T-cell (primary cell): Measurements from ENCODE around the gene MCTP1. TPM values are rescaled to one million over a fixed set of nuclear protein-coding genes. Genes with fewer than 3 reads are reported as not detected.

ENCODE experiments used
- ATAC-seq, 4 experiments: fragments of 200-7000 bp in 3 of 4; fragments of 150-1000 bp in 1 of 4; cut with Tn5 transposase; replicated peaks in 1 of 4; 1 replicate in 3 of 4; 2 replicates in 1 of 4; pipeline ENCODE4 v1.10.0; 2021; ENCODE audit warnings: moderate library complexity in 3 of 4, mild to moderate bottlenecking in 2 of 4, moderate number of reproducible peaks in 1 of 4
- CTCF ChIA-PET, 2 donors: fragments of 300-600 bp; sonication (Branson Sonifier 250); formaldehyde crosslinking; loops; one replicate each; lab custom pipeline; 2022; ENCODE audit warnings: antibody characterized with exemption in 2 of 2; lab: Charles Lee
- POLR2A ChIA-PET, 2 donors: fragments of 300-600 bp; sonication (Branson Sonifier 250); formaldehyde crosslinking; loops; one replicate each; lab custom pipeline; 2022; ENCODE audit warnings: antibody characterized with exemption in 2 of 2; lab: Charles Lee
- DNase-seq, 35 experiments: peaks; one replicate each; pipeline versions ENCODE4 v3.0.0 to v3.0.0-alpha.2; 2013 to 2023
- H3K27ac ChIP-seq: one replicate; pipeline ENCODE4 v1.5.1; 2013; ENCODE audit warnings: low read length
- H3K27me3 ChIP-seq, 2 experiments: replicated peaks in 1 of 2; 1 replicate in 1 of 2; 2 replicates in 1 of 2; pipeline versions ENCODE4 v1.6.1 to v1.7.0; 2013; ENCODE audit warnings: low read length in 1 of 2, mixed read lengths in 1 of 2; ENCODE audit not compliant: control insufficient read depth in 2 of 2, insufficient read depth in 2 of 2; ENCODE audit errors: extremely low read depth in 1 of 2
- H3K36me3 ChIP-seq, 2 donors: 1 replicate in 1 of 2; 2 replicates in 1 of 2; pipeline versions ENCODE4 v1.6.1 to v1.7.0; 2013; ENCODE audit warnings: low read length in 1 of 2; ENCODE audit not compliant: control insufficient read depth in 2 of 2, insufficient read depth in 1 of 2; ENCODE audit errors: extremely low read depth in 1 of 2
- H3K4me1 ChIP-seq, 2 experiments: 1 replicate in 1 of 2; 2 replicates in 1 of 2; pipeline versions ENCODE4 v1.6.1 to v1.7.0; 2013; ENCODE audit warnings: low read length in 2 of 2, mixed read lengths in 1 of 2; ENCODE audit not compliant: insufficient read depth in 2 of 2, control insufficient read depth in 1 of 2; ENCODE audit errors: extremely low read depth in 1 of 2
- H3K4me3 ChIP-seq, 2 donors: 1 replicate in 1 of 2; 2 replicates in 1 of 2; pipeline versions ENCODE4 v1.5.1 to v1.7.0; 2013; ENCODE audit warnings: mild to moderate bottlenecking in 2 of 2, low read length in 1 of 2, moderate library complexity in 1 of 2; ENCODE audit not compliant: control insufficient read depth in 1 of 2; ENCODE audit errors: extremely low read depth in 1 of 2
- H3K9me3 ChIP-seq: 2 replicates; pipeline ENCODE4 v1.7.0; 2013
- H3K27ac Mint-ChIP-seq, 2 donors: one replicate each; pipeline ENCODE4 v1.8.0; 2020 to 2021; ENCODE audit warnings: mild to moderate bottlenecking in 2 of 2, mixed read lengths in 2 of 2
- H3K27me3 Mint-ChIP-seq, 2 donors: one replicate each; pipeline ENCODE4 v1.8.0; 2021 to 2022; ENCODE audit warnings: mixed read lengths in 2 of 2
- H3K36me3 Mint-ChIP-seq: one replicate; pipeline ENCODE4 v1.8.0; 2021; ENCODE audit warnings: mixed read lengths
- H3K4me1 Mint-ChIP-seq, 3 donors: one replicate each; pipeline ENCODE4 v1.8.0; 2020 to 2022; ENCODE audit warnings: mixed read lengths in 3 of 3, mild to moderate bottlenecking in 1 of 3
- H3K4me3 Mint-ChIP-seq, 3 donors: one replicate each; pipeline ENCODE4 v1.8.0; 2020 to 2022; ENCODE audit warnings: mild to moderate bottlenecking in 3 of 3, mixed read lengths in 3 of 3, moderate library complexity in 3 of 3
- H3K9me3 Mint-ChIP-seq, 3 donors: one replicate each; pipeline ENCODE4 v1.8.0; 2020 to 2022; ENCODE audit warnings: mixed read lengths in 3 of 3
- WGBS: methylation state at CpG from one replicate; pipeline ENCODE4 v1.1.5; 2013; ENCODE audit warnings: missing lambda C conversion rate; ENCODE audit not compliant: insufficient coverage; 5-methylcytosine and 5-hydroxymethylcytosine counted together
- total RNA-seq, 35 experiments: library from RNA in 6 of 35; stranded (reverse) in 6 of 35; fragments of 120-200 nt in 1 of 35; gene quantifications; one replicate each; pipeline versions ENCODE4 v1.2.1 to v1.2.4 and lab custom pipeline; 2013 to 2026

MCTP1 gene
- total RNA-seq, 5 donors from 2014 or later (not counting 1 experiment from before 2014, with no cell fraction given) = 0.21 to 2.9 (median 1.7) TPM; not detected in 1

DNA sequence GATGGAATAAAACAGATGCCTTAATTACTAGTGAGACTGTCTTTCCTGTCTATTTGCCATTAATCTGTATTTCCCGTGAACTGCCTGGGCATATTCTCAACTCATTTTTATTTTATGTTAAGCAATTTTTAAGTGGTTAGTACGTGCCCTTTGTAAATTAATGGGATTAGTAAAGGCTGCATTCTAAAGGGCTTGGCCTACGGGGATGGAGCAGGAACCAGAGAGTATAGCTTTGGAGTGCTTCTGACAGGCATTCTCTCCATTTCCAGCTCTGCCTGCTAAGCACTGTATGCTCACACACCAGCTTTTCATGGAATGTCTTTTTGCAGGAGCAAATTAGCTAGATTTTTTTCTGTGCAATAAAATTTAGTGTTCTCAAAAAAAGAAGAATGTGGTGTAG, 241.2 kb downstream of the MCTP1 start:
- DNase-seq (no peak), ATAC-seq (no peak)
- Mint-ChIP-seq H3K4me3 (no peak overlapping the region), H3K27ac (no peak overlapping the region), H3K4me1 (no peaks in the 10 kb centered on the region), H3K27me3 (no peaks in the 10 kb centered on the region), H3K9me3 (peaks cover 0 to 7% (median 0%) of the 10 kb centered on the region in 3 donors), H3K36me3 (no peaks in the 10 kb centered on the region)
- no peaks in the 10 kb centered on the region for H3K27me3 ChIP-seq
- no peaks in the 10 kb centered on the region for H3K9me3 ChIP-seq
- ChIA-PET POLR2A (no interaction called here), CTCF (no interaction called here)
- H3K4me1 ChIP-seq = no peaks in the 10 kb centered on the region
- no peaks in the 10 kb centered on the region for H3K36me3 ChIP-seq
- H3K27ac ChIP-seq = no peak overlapping the region
- no peak overlapping the region for H3K4me3 ChIP-seq
- no CpG with 5 or more reads among the region's 3 CpGs for WGBS

DNA sequence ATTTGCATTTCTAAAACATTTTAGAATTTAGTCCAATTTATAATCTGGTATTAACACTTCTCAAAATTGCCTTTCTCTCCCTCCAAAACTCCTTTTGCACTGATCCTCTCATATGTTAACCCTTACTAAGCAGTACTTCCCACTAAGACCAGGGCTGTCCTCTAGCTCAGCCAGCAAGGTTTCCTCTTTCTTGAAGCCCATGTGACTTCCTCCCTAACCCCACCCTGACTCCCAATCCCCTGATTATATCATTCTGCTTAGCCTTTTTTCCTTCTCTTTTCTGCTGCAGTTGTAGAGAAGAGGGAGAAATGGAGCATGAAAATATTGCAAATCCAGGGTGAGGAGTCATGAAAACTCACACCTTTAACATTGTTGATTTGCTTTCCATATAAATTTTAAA, 241.7 kb downstream of the MCTP1 start:
- no peaks in the 10 kb centered on the region for H3K9me3 ChIP-seq
- H3K36me3 ChIP-seq = no peaks in the 10 kb centered on the region
- Mint-ChIP-seq H3K27me3 (no peaks in the 10 kb centered on the region), H3K9me3 (peaks cover 0 to 7% (median 0%) of the 10 kb centered on the region in 3 donors), H3K27ac (no peak overlapping the region), H3K4me3 (no peak overlapping the region), H3K36me3 (no peaks in the 10 kb centered on the region), H3K4me1 (no peaks in the 10 kb centered on the region)
- ChIA-PET POLR2A (no interaction called here), CTCF (no interaction called here)
- ATAC-seq = no peak
- H3K27ac ChIP-seq = no peak overlapping the region
- DNase-seq = no peak
- H3K27me3 ChIP-seq = no peaks in the 10 kb centered on the region
- no peak overlapping the region for H3K4me3 ChIP-seq
- no peaks in the 10 kb centered on the region for H3K4me1 ChIP-seq

DNA sequence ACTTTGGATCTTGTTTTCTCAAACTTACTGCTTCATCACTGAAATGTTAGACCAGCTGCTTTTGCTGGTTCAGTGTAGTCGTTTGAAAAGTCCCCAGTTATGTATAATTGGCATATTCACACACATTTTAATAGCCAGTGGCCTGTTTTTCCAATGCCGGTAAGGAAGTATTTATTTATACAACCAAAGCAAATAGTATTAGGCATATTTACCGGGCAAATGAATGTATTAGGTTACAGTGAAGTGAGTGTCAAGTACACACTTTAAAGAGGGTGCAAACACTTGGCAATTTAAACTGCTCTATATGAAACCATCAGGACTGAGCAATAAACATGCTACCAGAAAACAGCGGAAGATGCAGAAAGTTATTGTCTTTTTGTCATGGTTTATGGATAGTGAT, 242.9 kb downstream of the MCTP1 start:
- POLR2A ChIA-PET = no interaction called here
- no peak overlapping the region for H3K4me3 Mint-ChIP-seq
- no CpG with 5 or more reads among the region's 4 CpGs for WGBS

DNA sequence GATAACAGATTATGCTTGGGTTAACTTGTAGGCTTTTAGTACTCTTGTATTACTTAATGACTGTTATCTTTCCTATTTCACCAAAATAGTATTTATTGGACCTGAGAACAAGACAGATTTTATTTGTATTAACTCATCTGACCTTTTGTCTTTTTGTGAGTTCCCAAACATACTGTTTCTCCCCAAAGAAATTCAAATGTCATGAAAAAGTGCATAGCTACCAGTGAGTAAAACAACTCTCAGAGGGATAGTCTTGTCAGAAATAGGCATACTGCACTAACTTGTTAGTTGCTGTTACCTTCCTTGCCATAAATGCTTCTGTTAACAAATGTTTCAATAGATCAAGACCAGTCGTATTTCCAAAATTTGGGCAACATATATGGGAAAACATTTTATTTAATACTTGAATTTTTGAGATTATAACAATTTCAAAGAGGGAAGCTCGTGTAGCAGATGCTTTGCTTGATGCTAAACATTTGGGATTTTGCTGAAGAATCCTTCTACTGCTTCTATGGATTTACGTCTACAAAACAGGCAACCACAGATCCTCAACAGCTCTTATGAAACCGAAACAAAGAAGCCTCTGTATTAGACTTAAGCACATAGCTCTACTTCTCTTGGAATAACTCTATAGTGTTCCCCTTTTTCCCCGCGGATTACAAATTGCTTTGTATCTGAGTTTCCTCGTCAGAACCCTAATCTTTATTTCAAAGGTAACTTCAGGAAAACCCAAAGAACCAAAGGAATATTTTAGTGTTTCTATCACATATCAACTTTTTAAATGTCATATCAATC, 248.8 kb downstream of the MCTP1 start:
- ATAC-seq (no peak), DNase-seq (no peak)
- WGBS = 80% methylated on average over 1 of the region's 7 CpGs
- ChIA-PET CTCF (no interaction called here), POLR2A (no interaction called here)
- no peaks in the 10 kb centered on the region for H3K36me3 ChIP-seq
- Mint-ChIP-seq H3K27ac (no peak overlapping the region), H3K27me3 (no peaks in the 10 kb centered on the region), H3K9me3 (peaks cover 2 to 21% (median 13%) of the 10 kb centered on the region in 3 donors), H3K4me3 (no peak overlapping the region), H3K36me3 (no peaks in the 10 kb centered on the region), H3K4me1 (no peaks in the 10 kb centered on the region)
- peaks cover 0 to 2% of the 10 kb centered on the region in 2 experiments for H3K4me1 ChIP-seq
- H3K9me3 ChIP-seq = no peaks in the 10 kb centered on the region
- no peak overlapping the region for H3K4me3 ChIP-seq
- no peaks in the 10 kb centered on the region for H3K27me3 ChIP-seq
- no peak overlapping the region for H3K27ac ChIP-seq

More for the DNA sequence above, 242.9 kb downstream of the MCTP1 start:
- no peak for ATAC-seq
- H3K9me3 Mint-ChIP-seq = peaks cover 0 to 7% (median 0%) of the 10 kb centered on the region in 3 donors
- CTCF ChIA-PET = interaction anchor here in 1 of 2 donors (1.5 kb wide), 1 partner anchor 11 kb away, joined by 3 read pairs; no protein-coding TSS in a partner anchor
- no peak overlapping the region for H3K27ac Mint-ChIP-seq
- Histone ChIP-seq H3K4me3 (no peak overlapping the region), H3K27ac (no peak overlapping the region), H3K4me1 (no peaks in the 10 kb centered on the region), H3K36me3 (no peaks in the 10 kb centered on the region), H3K27me3 (no peaks in the 10 kb centered on the region), H3K9me3 (no peaks in the 10 kb centered on the region)
- no peaks in the 10 kb centered on the region for H3K27me3 Mint-ChIP-seq
- no peak for DNase-seq
- H3K36me3 Mint-ChIP-seq = no peaks in the 10 kb centered on the region
- H3K4me1 Mint-ChIP-seq = no peaks in the 10 kb centered on the region

DNA sequence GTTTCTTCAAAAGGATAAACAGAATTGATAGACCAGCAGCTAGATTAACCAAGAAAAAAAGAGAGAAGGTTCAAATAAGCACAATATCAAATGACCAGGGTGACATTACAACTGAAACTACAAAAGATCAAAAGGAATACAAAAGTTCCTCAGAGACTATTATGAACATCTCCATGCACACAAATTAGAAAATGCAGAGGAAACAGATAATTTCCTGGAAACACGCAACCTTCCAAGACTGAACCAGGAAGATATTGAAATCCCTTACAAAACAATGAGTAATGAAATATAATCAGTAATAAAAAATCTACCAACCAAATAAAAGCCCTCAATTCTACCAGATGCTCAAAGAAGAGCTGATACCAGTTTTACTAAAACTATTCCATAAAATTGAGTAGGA, 252.1 kb downstream of the MCTP1 start:
- DNase-seq (no peak), ATAC-seq (no peak)
- H3K27me3 Mint-ChIP-seq = peaks cover 0 to 2% of the 10 kb centered on the region in 2 donors
- peaks cover 0 to 6% of the 10 kb centered on the region in 2 experiments for H3K4me1 ChIP-seq
- no peak overlapping the region for H3K4me3 ChIP-seq
- no peaks in the 10 kb centered on the region for H3K27me3 ChIP-seq
- H3K9me3 ChIP-seq = no peaks in the 10 kb centered on the region
- no peak overlapping the region for H3K27ac Mint-ChIP-seq
- CTCF ChIA-PET = no interaction called here
- H3K36me3 Mint-ChIP-seq = no peaks in the 10 kb centered on the region
- no peaks in the 10 kb centered on the region for H3K36me3 ChIP-seq
- H3K27ac ChIP-seq = no peak overlapping the region
- peaks cover 0 to 2% (median 2%) of the 10 kb centered on the region in 3 donors for H3K4me1 Mint-ChIP-seq
- POLR2A ChIA-PET = no interaction called here
- peaks cover 2 to 21% (median 13%) of the 10 kb centered on the region in 3 donors for H3K9me3 Mint-ChIP-seq
- no CpG with 5 or more reads among the region's 1 CpG for WGBS
- H3K4me3 Mint-ChIP-seq = no peak overlapping the region

DNA sequence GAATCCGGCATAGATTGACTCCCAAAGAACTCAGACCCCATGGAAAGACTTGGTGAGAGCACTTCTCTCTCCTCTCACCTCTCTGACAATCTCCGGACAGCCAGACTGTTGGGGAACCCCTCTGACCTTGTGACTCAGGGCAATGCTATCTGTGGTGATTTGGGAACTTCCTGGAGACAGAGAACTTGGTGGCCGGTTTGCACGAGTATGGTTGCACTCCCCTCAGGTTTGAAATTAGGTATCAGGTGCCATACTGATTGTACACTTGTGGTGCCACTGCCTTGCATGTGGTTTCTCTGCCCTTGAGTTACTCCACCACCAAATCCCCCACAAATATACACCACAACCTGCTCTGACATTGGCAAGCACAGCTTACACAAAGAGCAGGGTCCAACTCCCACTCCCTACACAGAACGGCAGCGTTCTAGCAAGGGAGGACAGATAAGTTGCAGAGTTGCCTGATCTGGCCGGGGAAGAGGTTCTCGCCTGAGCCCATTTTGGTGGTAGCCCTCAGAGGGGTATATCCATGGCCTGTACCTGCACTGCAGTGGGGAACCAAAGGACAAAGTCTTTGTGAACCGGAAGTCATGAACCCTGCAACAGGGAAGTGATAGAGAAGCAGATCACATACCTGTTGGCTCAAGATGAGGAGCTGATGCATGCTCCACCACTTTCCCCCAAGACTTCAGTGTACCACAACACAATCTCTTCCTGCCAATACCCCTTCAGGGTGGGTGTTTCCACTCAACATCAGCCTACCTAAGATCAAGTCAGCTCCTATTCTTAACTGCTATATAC, 255.1 kb downstream of the MCTP1 start:
- ATAC-seq = no peak
- peaks cover 0 to 15% of the 10 kb centered on the region in 2 experiments for H3K4me1 ChIP-seq
- Mint-ChIP-seq H3K27me3 (peaks cover 0 to 2% of the 10 kb centered on the region in 2 donors), H3K36me3 (no peaks in the 10 kb centered on the region), H3K4me3 (no peak overlapping the region), H3K4me1 (peaks cover 6 to 11% (median 9%) of the 10 kb centered on the region in 3 donors), H3K27ac (no peak overlapping the region), H3K9me3 (peaks cover 2 to 21% (median 13%) of the 10 kb centered on the region in 3 donors)
- POLR2A ChIA-PET = interaction anchor here in 1 of 2 donors (0.6 kb wide), 1 partner anchor 361 kb away, joined by 3 read pairs; the partner anchor contains the start of gene FAM81B
- H3K27me3 ChIP-seq = no peaks in the 10 kb centered on the region
- DNase-seq = peak in 1 of 35 experiments; percentile 2
- no peaks in the 10 kb centered on the region for H3K36me3 ChIP-seq
- CTCF ChIA-PET = no interaction called here
- WGBS = 80% methylated on average over 1 of the region's 9 CpGs
- no peaks in the 10 kb centered on the region for H3K9me3 ChIP-seq
- no peak overlapping the region for H3K27ac ChIP-seq
- no peak overlapping the region for H3K4me3 ChIP-seq
